GM21515 (cell line): ENCODE results near the gene ODF2.
"Not testable (repeated sequence)": the region's sequence is repeated elsewhere in the genome, so short reads cannot be mapped to it uniquely, and the experiment has no call there.

Experiments used
- ATAC-seq: cut with Tn5 transposase; IDR thresholded peaks from one replicate; pipeline ENCODE4 v1.9.1; 2021; ENCODE audit not compliant: unreplicated experiment

The ODF2 gene

DNA sequence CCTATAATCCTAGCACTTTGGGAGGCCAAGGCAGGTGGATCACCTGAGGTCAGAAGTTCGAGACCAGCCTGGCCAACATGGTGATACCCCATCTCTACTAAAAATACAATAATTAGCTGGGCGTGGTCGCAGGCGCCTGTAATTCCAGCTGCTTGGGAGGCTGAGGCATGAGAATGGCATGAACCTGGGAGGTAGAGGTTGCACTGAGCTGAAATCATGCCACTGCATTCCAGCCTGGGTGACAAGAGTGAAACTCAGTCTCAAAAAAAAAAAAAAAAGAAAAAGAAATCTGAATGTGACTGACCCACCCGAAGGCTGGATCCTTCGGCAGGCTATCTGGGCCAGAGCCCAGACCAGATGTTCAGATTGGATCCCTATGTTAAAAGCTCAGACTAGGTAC is 32.5 kb upstream of the ODF2 start:
- ATAC-seq, result not testable (repeated sequence)

GRCh38 chr9:128424268-128424780 is 31.5 kb upstream of the ODF2 start:
- no peak for ATAC-seq

DNA sequence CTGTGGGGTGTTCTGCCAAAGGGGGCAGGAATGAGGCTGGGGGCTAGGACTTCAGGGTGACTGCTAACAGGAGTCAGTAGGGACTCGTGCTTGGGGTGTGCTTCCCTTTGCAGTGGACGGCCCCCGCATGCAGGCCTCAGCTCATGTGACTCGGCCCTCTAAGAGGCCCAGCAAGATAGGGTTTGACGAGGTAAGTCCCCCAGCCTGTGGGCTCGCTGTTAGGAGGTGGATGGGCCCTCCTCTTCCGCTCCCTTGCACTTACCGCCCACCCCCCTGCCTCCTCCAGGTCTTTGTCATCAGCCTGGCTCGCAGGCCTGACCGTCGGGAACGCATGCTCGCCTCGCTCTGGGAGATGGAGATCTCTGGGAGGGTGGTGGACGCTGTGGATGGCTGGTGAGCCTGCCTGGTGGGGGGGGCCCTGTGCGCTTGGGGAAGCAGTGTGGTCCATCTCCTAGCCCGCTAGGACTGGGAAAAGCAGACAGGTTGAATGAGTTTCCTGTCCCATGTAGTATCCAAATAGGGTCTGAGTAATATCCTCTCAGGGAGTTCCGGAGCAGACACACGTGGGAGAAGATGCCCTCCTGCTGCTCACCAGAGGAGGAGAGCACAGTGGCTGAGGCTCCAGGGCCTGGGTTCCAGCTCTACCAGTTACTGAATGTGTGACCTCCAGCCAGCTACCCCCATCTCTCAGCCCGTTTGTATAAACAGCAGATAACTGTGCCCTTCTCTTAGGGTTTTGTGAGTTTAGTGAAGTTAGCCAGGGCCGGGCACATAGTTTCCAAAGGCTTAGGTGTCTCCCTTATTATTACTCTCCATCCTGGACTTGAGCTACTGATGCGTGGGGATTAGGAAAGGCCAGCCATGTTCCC is 26.9 kb upstream of the ODF2 start:
- ATAC-seq, result no peak

GRCh38 chr9:128429513-128430086 is 26.2 kb upstream of the ODF2 start:
- ATAC-seq, result no peak

GRCh38 chr9:128431207-128431606 is 24.6 kb upstream of the ODF2 start:
- ATAC-seq, result no peak

- ATAC-seq, result no peak
Observed at GRCh38 chr9:128434340-128434739, 21.5 kb upstream of the ODF2 start.

DNA sequence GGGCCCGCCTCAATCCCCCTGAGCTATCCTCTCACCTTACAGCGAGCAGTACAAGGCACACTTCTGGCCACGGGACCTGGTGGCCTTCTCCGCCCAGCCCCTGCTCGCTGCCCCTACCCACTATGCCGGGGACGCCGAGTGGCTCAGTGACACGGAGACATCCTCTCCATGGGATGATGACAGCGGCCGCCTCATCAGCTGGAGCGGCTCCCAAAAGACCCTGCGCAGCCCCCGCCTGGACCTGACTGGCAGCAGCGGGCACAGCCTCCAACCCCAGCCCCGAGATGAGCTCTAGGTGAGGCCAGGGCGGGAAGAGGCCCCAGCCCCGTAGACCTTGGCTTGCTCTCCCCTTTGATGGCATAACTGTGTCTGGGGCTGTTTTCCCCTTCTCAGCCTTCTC is 20.2 kb upstream of the ODF2 start:
- ATAC-seq, result no peak

DNA sequence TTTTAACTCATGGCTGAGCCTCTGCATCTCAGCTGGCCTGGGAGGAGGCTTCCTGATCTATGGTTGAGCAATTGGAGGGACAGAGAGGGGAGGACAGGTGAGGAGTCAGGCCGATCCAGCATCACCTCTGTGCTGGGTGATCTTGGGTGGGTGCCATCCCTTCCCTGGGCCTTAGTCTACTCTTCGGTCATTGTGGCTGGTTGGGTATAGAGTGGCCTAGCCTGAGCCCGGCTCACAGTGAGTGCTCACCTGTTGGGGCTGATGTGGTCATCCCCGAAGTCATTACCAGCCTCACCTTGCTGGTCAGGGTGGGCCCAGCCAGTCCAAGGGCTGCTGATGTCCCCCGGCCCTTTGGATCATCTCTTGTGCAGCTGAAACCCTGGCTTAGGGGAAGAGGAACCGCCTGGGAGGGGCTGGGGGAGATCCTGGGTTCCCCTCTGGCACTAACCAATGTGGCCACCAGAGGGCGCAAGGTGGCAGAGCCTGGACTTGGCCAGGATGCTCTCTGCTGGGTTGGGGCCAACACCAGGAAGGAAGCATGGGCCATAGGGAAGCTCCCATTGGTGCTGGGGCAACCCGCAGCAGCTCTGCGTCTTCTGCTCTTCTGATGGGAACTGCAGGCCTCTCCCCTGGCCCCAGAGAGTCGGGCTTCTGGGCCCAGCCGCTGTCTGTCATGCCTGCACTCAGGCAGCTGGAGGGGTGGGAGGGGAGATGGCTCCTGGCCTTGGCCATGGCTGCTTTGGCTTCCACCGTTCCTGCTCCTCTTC is 17.3 kb upstream of the ODF2 start:
- ATAC-seq, result no peak

DNA sequence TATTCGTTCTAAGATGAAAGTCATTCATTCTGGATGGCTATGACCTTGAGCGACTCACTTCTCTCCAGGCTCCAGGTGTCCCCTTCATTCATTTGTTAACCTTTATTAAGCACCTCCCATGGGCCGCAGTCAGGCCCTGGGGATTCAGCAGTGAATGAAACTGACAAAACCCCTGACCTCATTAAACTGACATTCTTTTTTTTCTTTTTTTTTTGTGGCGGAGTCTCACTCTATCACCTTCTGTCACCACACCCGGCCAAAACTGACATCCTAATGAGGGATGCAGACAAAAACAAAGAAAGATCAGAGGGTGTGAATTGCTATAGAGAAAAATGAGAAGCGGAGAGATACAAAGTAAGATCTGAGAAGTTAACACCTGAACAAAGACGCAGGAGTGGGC is 16.5 kb upstream of the ODF2 start:
- ATAC-seq, result no peak

GRCh38 chr9:128442150-128442549 is 13.7 kb upstream of the ODF2 start:
- no peak for ATAC-seq

- ATAC-seq, result not testable (repeated sequence)
Observed at GRCh38 chr9:128446505-128446904, 9.3 kb upstream of the ODF2 start.

DNA sequence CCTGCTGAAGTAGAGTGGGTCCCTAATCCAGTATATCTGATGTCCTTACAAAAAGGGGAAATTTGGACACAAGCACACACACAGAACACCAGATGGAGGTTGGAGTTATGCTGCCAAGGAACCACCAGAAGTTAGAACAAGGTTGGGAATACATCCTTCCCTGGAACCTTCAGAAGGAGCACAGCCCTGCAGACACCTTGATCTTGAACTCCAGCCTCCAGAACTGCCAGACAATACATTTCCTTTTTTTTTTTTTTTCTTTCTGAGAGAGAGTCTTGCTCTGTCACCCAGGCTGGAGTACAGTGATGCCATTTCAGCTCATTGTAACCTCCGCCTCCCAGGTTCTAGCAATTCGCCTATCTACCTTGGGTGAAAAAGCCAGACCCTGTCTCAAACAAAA is 7.1 kb upstream of the ODF2 start:
- no peak for ATAC-seq

- ATAC-seq, result no peak
Observed at GRCh38 chr9:128454991-128455390, 815 bp upstream of the ODF2 start.

DNA sequence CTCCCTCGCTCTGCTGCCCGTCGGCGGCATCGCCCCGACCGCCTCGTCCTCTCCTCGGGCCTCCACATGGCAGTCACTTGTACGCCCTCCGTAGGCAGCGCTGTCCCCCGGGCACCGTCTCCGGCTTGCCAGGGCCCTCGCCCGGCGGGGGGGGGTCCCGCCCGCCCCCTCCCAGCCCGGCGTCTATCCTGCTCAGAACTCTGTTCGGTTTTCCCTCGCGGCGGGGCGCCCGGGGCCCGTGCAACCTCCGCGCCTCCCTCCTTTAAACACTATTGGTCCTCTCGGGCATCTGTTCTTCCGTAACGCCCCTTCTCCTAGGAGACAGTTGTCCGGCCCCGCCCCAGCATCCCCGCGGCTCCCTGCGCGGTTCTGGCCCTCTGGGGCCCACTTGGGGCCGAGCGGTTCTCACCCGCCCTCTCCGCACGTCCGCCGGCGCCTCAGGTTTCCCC is 831 bp downstream of the ODF2 start:
- peak; percentile 59 for ATAC-seq

DNA sequence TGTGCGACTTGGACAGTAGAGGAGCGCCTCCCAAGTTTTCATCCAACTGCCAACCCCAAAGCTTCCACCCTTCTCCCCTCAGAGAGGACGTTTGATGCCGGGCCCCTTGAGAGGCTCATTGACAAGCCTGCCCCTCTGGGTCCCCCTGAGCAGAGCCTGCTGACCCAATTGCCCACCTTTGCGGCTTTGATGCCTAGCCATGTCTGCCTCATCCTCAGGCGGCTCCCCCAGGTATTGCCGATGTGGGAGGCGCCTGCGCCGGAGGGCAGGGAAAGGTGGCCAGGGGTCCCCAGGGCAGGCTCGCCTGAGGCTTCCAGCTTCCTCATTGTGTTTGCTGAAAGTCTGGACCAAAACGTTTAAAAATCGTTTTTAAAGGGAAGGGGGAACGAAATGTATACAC is 1.4 kb downstream of the ODF2 start:
- ATAC-seq, result no peak

GRCh38 chr9:128459011-128459410 is 3.2 kb downstream of the ODF2 start:
- ATAC-seq, result no peak

- no peak for ATAC-seq
Observed at GRCh38 chr9:128469070-128469469, 13.3 kb downstream of the ODF2 start.

GRCh38 chr9:128470560-128470959 is 14.8 kb downstream of the ODF2 start:
- ATAC-seq, result no peak

DNA sequence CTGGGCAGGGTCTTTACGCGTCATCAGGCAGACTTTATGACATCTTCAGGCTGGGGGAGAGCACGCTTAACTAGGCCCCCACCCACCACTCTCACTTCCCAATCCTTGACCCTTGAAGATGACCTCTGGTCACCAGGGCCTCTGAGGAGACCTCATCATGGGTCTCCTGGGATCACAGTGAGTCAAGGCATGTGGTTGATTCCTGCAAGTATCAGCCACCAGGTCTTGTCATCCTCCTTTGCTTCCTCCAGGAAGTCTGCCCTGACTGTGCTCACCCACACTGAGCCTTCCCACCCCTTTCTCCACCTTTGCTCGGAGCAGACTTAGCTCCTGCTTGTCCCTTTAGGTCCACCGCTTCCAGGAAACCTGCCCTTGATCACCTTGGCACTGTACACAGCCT is 17.3 kb downstream of the ODF2 start:
- no peak for ATAC-seq

DNA sequence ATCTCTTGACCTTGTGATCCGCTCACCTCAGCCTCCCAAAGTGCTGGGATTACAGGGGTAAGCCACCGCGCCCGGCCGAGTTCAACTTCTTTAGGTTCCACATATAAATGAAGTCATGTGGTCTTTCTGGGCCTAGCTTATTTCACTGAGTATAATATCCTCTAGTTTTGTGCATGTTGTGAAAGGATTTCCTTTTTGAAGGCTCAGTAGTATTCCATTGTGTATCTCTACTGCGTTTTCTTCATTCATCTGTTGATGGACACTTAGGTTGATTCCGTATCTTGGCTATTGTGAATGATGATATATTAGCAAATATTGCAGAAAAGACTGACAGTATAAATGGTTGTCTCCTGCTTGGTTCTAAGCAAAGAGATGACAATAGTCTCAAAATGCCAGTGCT is 20.1 kb downstream of the ODF2 start:
- no peak for ATAC-seq

DNA sequence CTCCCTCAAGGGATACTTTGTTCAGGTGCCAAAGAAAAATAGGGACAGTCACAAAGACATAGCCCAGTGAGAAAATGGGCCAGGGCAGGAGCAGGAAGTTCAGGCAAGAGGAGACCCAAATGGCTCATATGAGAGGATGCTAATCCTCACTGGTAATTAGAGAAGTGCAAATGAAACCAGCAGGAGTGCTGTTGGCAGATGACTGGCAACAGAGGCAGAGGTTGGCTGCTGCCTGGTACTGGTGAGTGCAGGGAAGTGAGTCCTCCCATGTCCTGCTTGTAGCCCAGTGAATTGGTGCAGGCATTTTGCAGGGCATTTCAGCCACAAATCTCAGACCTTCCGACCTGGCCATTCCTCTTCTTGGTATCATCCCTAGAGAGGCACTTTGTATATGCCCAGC is 23.5 kb downstream of the ODF2 start:
- ATAC-seq, result no peak

GRCh38 chr9:128481561-128481960 is 25.8 kb downstream of the ODF2 start:
- ATAC-seq, result no peak
